RPMI8226 (cell line): ENCODE results near the gene CD81.
"Not testable (repeated sequence)": the region's sequence is repeated elsewhere in the genome, so short reads cannot be mapped to it uniquely, and the experiment has no call there.

Source experiments
- DNase-seq: peaks from one replicate; pipeline ENCODE4 v3.0.0-alpha.2; 2015

CD81 gene, protein sequence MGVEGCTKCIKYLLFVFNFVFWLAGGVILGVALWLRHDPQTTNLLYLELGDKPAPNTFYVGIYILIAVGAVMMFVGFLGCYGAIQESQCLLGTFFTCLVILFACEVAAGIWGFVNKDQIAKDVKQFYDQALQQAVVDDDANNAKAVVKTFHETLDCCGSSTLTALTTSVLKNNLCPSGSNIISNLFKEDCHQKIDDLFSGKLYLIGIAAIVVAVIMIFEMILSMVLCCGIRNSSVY

DNA sequence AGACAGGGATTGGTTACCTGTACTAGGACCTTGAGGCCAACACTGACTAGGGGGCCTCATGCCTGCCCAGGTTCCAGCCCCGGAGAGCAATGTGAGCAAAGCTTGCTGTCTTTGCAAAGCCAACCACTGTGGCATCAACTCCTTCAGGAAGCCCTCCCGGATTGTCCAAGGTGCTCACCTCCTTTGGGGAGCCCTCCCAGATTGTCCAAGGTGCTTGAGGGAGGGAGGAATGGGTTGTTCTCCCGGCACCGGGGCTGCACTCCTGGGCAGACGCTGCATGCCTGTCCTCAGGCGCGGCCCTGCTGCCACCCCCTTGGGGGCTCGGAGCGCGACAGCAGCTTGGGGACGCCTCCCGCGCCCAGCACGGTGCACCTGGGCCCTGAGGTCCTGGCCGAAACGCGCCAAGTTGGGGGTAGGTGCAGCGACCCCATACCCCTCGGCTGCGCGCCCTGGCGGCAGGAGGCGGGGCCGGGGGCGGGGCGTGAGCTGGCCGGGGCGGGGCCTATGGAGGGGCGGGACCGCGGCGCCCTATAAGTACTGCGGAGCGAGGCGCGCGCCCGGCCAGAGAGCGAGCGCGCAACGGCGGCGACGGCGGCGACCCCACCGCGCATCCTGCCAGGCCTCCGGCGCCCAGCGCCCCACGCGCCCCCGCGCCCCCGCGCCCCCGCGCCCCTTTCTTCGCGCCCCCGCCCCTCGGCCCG is at the start of gene CD81:
CD81 (plus strand) TSS at position 560 of the 701 bp plus-strand sequence. CDS start 240 bp downstream, outside the sequence.
- peak; percentile 33 for DNase-seq

DNA sequence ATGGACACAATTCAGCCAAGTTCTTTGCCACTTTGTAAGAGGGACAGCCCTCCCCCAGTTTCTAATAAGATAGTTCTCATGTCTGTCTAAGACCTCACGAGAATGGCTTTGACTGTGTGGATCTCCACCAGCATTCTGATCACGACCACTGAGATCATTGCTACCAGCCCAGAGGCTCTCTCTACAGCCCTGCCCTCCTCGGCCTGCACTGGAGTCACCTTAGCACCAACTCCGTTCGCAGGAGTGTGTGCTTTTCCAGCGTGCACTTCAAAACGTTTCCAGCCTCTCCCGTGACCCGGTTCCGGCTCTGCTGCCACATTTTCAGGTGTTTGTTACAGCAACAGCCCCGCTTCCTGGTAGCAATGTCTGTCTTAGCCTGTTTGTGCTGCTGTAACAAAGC is 49.1 kb upstream of the CD81 start:
- DNase-seq, result no peak

DNA sequence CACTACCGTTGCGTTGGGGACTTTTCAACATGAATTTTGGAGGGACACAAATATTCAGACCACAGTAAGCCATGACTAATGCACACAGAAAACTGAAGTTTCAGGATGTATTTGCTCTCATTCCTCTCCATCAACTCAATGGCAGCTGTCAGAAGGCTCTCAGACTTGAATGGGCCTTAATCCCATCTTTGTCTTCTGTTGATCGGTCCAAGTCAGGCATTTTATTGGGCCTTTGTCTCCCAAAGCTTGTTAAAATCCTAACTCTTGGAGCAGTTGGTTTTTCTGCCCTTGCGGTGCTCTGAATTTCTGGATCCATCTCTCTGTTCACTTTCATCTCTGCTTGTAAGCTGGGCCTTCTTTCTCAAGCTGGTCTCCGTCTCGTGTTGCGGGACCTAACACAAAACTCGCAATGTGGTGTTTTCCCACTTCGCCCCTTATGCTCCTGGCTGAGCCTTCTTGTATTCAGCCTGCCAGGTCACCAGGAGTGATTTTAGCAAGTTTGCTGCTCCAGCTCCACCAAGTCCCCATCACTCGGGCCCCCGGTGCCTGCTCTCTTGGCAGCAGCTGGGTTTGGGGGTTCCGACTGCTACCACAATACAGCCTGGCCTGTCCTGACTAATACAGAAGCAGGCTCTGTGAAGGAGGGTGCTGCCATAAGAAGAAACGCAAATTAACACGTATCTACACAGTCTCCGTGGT is 48.3 kb upstream of the CD81 start:
- DNase-seq, result no peak

DNA sequence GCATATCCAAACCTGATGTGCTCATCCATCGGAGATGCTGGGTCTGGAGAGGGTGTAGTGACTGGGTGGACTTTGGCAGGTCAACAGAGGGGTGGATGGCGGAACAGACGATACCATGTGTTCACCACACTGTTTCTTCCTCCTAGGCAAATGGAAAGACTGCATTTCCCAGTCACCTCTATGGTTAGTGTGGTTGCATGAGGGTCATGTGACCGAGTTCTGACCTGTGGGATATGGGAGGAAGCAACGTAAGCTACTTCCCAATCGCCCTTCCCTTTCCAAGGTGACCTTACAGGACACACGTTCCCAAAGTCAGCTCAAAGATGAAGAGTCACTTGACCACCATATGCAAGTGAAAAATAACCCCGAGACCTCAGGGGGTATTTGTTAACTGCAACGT is 47.6 kb upstream of the CD81 start:
- no peak for DNase-seq

DNA sequence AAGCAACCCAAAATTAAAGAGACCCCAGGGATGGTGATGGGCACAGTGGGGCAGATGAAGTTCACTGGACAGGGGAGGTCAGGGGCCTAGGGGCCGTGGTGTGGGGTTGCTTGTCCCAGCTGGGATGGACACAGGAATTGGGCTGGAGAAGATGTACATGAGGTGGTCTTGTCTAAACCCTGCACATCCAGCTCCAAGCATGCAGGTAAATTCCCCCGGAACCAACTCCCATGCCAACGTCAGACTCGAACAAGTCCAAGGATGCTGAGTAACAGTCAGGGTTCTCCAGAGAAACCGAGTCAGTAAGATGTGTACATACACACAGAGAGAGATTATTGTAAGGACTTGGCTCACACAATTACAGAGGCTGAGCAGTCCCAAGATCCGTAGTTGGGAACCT is 46.4 kb upstream of the CD81 start:
- DNase-seq, result no peak

DNA sequence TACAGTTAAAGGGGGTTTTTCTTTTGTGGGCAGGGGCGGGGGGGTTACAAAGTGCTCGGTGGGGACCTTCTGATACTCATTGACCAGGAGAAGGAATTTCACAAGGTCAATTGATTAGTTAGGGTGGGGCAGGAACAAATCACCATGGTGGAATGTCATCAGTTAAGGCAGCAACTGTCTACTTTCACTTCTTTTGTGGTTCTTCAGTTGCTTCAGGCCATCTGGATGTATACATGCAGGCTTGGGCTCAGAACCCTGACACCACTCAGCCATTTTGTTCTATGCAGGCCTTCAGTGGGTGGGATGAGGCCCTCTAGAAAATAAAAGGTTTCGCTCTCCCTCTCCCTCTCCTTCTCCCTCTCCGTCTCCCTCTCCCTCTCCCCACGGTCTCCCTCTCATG is 45.7 kb upstream of the CD81 start:
- DNase-seq, result no peak

DNA sequence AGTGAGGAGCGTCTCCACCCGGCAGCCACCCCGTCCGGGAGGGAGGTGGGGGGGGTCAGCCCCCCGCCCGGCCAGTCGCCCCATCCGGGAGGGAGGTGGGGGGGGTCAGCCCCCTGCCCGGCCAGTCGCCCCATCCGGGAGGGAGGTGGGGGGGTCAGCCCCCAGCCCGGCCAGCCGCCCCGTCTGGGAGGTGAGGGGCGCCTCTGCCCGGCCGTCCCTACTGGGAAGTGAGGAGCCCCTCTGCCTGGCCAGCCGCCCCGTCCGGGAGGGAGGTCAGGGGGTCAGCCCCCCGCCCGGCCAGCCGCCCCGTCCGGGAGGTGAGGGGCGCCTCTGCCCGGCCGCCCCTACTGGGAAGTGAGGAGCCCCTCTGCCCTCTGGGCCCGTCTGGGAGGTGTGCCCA is 44.5 kb upstream of the CD81 start:
- not testable (repeated sequence) for DNase-seq

DNA sequence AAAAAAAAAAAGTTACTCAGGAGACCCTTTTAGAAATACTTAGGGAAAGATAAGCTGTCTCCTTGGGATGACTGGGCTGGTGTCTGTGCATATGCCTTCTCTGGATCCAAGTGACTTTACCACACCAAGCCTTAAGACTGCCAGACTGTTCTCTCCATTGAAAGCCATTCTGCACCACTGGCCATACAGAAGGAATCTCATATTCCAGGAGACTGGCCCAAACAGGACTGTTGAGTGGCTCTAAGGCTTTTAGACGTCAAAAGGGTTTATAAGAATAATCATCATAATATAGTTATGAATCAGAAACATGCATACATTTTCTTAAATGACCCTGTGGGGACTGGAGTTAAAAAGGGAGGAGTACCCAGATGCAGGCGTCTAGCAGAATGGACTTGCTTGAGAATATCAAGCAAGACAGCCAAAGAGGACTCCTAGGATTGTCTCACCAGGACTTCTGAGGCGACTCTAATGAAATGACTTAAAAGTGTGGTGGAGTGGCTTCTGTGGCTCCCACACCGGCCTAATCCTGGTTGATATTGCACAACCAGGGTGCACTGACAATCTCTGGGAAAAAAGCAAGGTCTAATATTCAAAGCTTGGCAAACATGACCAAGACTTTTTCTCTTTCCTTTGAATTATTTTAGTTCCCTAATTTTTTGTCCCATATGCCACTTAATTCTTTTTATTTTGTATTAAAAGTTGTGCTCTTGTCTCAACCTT is 43.5 kb upstream of the CD81 start:
- DNase-seq, result not testable (repeated sequence)

DNA sequence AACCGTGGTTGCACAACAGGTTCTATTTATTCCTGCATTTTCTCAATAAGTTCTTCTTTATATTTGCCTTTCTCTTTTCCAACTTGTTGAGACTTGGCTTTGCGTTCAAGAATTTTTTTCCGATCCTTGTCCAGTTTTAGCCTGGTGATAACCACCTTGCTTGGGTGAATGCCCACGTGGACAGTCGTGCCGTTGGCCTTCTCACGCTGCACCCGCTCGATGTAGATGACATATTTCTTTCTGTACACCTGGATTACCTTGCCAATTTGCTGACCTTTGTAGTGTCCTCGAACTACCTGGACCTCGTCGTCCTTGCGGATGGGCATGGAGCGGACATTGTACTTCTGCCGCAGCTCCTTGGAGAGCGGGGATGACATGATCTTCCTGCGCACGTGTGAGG is 41.8 kb upstream of the CD81 start:
- not testable (repeated sequence) for DNase-seq

DNA sequence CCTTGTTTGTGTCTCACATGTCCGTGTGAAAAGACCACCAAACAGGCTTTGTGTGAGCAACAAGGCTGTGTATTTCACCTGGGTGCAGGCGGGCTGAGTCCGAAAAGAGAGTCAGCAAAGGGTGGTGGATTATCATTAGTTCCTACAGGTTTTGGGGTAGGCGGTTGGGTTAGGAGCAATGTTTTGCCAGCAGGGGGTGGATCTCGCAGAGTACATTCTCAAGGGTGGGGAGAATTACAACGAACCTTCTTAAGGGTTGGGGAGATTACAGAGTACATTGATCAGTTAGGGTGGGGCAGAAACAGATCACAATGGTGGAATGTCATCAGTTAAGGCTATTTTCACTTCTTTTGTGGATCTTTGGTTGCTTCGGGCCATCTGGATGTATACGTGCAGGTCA is 38.4 kb upstream of the CD81 start:
- DNase-seq, result not testable (repeated sequence)

DNA sequence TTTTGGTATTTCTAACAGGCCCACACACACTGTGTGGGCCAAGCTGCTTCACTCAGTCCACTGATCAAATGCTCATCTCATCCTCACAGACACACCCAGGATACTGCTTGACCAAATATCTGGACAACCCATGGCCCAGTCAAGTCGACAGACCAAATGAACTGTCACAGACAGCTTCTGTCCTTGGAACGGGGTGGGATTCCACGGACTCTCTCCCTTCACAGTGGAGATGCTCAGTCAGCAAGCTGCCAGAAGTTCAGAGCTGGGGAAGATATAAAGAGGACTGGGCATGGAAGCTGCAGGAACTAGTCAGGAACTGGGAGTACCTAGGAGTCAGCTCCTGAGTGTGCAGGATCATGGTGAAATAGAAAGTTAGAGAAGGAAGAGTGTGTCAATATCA is 34.6 kb upstream of the CD81 start:
- DNase-seq, result no peak

DNA sequence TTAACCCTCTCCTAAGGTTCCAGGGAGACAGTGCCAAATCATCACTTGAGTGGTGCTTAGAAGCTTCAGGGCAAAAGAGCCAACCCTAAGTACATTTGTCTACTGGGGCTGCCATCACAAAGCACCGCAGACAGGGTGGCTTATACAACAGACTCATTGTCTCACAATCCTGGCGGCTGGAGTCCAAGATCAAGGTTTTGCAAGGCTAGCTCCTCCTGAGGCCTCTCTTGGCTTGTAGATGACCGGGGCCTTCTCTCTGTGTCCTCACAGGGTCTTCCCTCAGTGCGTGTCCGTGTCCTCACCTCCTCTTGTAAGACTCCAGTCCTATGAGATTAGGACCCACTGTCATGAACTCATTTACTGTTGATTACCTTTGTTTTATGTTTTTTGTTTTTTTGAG is 34.1 kb upstream of the CD81 start:
- DNase-seq, result no peak

DNA sequence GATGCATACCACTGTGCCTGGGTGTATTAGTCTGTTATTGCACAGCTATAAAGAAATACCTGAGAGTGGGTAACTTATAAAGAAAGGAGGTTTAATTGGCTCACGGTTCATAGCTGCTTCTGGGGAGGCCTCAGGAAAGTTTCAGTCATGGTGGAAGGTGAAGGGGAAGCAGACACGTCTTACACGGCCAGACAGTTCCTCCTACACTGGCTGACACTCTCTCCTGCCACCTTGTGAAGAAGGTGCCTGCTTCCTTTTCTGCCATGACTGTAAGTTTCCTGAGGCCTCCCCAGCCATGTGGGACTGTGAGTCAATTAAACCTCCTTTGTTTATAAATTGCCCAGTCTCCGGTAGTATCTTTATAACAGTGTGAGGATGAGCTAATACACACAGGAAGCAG is 33.6 kb upstream of the CD81 start:
- no peak for DNase-seq

DNA sequence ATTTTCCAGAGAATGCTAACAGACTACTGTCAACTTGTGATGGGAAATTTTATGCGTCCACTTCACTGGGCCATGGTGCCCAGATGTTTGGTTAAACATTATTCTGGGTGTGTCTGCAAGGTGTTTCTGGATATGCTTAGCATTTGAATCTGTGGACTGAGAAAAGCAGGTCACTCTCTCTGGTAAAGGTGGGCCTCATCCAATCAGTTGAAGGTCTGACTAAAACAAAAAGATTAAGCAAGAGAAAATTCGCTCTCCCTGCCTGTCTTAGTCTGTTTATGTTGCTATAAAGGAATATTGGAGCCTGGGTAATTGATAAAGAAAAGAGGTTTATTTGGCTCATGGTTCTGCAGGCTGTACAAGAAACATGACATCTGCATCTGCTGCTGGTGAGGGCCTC is 32.1 kb upstream of the CD81 start:
- DNase-seq, result no peak

DNA sequence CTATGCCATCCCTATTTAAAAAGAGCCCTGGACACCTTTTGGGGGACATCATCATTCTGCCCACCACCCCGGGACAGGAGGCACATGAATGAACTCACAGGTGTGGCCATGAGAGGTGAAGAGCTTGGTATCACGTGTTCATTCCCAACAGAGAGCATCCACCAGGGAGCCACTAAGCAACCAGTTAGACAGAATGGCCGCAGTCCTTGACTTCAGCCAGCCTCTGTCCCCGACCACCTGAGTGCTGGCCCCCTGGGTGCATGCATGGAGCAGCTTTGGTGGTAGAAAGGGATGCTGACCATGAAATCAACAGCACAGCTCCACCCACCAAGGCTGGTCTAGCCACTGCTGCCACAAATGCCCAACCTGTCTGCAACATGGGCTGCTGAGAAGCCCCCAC is 31.1 kb upstream of the CD81 start:
- DNase-seq, result no peak

DNA sequence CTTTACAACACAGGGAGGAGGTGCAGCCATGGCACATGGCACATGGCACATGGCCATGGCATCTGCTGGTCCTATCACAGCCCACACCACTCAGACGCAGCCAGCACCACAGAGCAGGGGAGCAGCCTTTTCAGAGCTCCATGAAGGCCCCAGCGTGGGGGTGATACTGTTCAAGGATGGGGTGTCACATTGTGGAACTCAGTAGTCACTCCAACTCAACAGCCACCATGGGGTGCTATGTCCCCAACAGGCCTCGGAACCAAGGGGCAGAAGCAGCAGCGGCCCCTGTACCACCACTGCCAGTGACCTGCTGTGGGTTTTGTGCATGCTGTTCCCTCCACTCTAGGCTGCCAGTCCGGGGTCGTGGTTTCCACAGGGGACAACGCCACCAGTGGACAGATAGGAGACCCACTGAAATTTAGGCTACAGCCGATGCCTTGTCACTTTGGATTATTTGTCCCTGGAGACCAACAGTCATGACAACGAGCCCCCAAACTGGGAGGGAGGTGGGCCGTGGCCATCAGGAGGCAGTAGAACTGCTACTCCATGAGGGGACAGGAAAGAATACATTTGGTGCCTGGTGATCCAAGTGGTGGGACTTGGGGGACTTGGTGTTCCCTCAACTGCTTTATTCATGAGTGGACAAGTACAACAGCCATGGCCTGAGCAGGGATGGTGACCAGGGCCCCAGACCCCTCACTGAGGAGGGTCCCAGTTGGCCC is 30.4 kb upstream of the CD81 start:
- DNase-seq, result no peak

DNA sequence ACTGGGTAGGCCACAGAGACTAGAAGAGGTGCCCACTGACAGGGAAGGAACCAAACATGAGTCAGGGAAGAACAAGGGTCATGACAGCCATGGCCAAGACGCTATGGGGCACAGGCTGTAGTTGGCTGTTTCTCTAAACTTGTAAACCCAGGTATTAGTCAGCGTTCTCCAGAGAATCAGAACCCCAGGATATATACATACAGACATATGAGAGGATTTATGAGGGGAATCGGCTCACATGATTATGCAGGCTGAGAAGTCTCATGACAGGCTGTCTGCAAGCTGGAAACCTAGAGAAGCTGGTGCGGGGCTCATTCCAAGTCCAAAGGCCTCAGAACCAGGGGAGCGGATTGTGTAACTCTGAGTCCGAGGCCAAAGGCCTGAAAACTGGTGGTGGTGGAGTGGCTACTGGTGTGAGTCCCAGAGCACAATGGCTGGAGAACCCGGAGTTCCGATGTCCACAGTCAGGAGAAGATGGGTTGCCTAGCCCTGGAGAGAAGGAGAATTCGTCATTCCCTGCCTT is 29.7 kb upstream of the CD81 start:
- DNase-seq, result no peak

DNA sequence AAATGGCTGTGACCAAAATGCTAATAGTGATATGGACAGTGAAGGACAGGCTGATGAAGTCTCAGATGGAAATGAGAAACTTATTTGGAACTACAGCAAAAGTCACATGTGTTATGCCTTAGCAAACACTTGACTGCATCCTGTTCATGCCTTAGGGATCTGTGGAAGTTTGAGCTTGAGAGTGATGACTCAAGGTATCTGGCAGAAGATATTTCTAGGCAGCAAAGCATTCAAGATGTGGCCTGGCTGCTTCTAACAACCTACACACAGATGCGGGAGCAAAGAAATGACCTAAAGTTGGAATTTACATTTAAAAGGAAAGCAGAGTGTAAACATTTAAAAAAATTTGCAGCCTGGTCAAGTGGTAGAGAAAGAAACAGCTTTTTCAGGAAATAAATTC is 28.1 kb upstream of the CD81 start:
- DNase-seq, result no peak

DNA sequence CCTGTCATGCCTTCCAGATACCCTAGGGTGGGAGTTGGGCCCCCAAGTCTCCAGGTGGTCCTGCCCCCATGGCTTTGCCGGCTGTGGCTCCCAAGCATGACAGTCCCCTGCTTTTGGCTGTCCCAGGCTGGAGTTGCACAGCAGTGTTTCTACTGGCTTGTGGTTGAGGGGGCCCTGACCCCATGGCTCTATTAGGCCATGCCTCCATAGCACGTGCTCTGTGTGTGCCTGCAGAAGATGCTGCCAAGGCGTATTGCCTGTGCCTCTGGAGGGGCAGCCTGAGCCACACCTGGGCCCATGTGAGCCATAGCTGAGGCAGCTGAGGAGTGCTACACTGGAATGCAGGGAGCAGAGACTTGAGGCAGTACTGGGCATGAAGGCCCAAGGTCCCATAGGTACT is 25.4 kb upstream of the CD81 start:
- no peak for DNase-seq

DNA sequence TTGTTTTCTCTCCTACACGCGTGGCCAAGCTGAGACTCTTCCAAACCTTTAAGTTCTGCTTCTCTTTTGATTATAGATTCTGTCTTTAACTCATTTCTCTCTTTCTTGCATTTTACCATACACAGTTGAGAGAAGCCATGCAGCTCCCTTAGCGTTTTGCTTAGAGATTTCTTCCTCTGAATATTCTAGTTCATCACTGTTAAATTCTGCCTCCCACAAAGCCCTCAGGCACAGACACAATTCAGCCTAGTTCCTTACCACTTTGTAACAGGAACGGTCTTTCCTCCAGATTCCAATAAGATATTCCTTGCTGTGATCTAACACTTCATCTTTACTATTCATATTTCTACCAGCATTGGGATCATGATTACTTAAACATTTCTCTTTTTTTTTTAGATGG is 24.7 kb upstream of the CD81 start:
- no peak for DNase-seq

DNA sequence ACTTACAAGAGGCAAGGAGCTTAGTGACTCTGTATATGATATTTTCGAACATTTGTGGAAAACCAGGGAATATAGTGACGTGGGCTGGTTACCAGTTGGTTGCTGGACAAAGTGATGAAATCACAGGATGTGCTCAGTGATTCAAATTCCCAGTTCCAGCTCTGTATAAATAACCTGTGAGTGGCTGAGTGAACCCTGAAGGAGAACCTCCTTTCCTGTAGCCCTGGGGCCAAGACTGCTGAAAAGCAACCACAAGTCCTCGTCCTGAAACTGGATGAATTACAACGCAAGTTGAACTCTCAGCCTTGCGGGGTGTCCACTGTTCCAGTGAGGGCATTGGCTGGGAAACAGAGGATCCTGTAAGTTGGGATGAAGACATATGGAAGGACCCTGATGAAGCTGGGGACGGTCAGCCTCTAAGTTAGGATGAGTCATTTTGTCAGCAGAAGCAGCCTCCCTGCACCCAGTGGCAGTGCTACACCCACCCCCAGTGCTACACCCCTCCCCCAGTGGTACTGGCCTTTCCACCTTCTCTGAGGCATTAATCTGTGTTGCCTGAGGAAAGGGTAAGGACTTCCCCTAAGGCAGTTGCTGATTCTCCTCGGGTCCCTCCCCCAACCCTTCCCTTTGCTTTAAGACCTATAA is 22.0 kb upstream of the CD81 start:
- no peak for DNase-seq

DNA sequence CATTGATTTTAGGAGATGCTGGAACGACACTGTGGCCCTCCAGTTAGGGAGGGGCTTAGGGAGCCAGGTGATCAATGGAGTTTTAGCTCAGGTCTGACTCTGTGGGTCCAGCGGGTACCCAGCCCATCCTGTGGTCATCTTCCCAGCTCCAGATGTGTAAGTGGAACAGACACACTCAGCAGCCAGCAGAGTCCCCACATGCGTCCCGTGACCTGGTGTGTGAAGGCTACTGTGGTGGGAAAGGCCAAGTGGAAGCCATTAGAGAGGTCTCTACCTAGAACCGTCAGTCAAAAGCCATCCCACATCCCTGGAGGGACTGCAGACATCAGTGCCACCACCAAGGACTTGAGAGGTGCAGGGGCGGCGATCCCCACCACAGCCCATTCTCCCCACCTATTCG is 19.9 kb upstream of the CD81 start:
- DNase-seq, result no peak
